WTC11 (cell line): Measurements from ENCODE around the gene BLOC1S3. TPM values are rescaled to one million over a fixed set of nuclear protein-coding genes. Genes with fewer than 3 reads are reported as not detected.
A peak's percentile ranks its signal among the peaks of the same experiment; 100 is the strongest.

Experiments used
- ATAC-seq: fragments of 200-7000 bp; cut with Tn5 transposase; 2 replicates; pipeline ENCODE4 v1.10.0; 2021; ENCODE audit warnings: mild to moderate bottlenecking, moderate library complexity
- CTCF ChIA-PET: fragments of 300-600 bp; sonication (Branson Sonifier 250); formaldehyde crosslinking; loops from one replicate; lab custom pipeline; 2021; ENCODE audit warnings: antibody characterized with exemption; lab: Charles Lee
- POLR2A ChIA-PET: fragments of 350-600 bp; sonication (Branson Sonifier 250); formaldehyde crosslinking; loops from one replicate; lab custom pipeline; 2021; ENCODE audit warnings: antibody characterized with exemption; lab: Charles Lee
- DNase-seq: peaks from one replicate; pipeline ENCODE4 v3.0.0; 2021; ENCODE audit warnings: low spot score
- H3K27ac Mint-ChIP-seq: 2 replicates; pipeline ENCODE4 v1.8.0; 2021; ENCODE audit warnings: mixed read lengths
- H3K27me3 Mint-ChIP-seq: 2 replicates; pipeline ENCODE4 v1.8.0; 2021; ENCODE audit warnings: low read depth, mild to moderate bottlenecking, moderate library complexity, mixed read lengths
- H3K36me3 Mint-ChIP-seq: 2 replicates; pipeline ENCODE4 v1.8.0; 2021; ENCODE audit warnings: mixed read lengths
- H3K4me1 Mint-ChIP-seq: 2 replicates; pipeline ENCODE4 v1.8.0; 2022; ENCODE audit warnings: mixed read lengths
- H3K4me3 Mint-ChIP-seq: 2 replicates; pipeline ENCODE4 v1.8.0; 2021; ENCODE audit warnings: mild to moderate bottlenecking, moderate library complexity, mixed read lengths
- H3K9me3 Mint-ChIP-seq: 2 replicates; pipeline ENCODE4 v1.8.0; 2021; ENCODE audit warnings: mixed read lengths
- CREB1 ChIP-seq: sonication (generic); formaldehyde crosslinking; IDR thresholded peaks from 2 replicates; pipeline ENCODE4 v1.8.0; 2023; ENCODE audit warnings: mild to moderate bottlenecking, missing genetic modification reagents
- ESRRA ChIP-seq: sonication (generic); formaldehyde crosslinking; IDR thresholded peaks from 2 replicates; pipeline ENCODE4 v1.8.1; 2022; ENCODE audit warnings: mild to moderate bottlenecking, missing genetic modification reagents, borderline replicate concordance
- GABPB1 ChIP-seq: sonication (generic); formaldehyde crosslinking; IDR thresholded peaks from 2 replicates; pipeline ENCODE4 v1.8.1; 2023; ENCODE audit warnings: mild to moderate bottlenecking, missing genetic modification reagents
- GTF2I ChIP-seq: fragments of 250-450 bp; sonication (Bioruptor Pico); conservative IDR thresholded peaks from 2 replicates; pipeline ENCODE4 v1.4.0; 2021; ENCODE audit warnings: mild to moderate bottlenecking
- HMGA2 ChIP-seq: fragments of 250-450 bp; sonication (Bioruptor Pico); IDR thresholded peaks from 2 replicates; pipeline ENCODE4 v1.4.0; 2021; ENCODE audit warnings: mild to moderate bottlenecking, moderate library complexity
- JUN ChIP-seq: sonication (generic); formaldehyde crosslinking; IDR thresholded peaks from 2 replicates; pipeline ENCODE4 v1.8.0; 2023; ENCODE audit warnings: mild to moderate bottlenecking, missing genetic modification reagents
- MYBL2 ChIP-seq: sonication (generic); formaldehyde crosslinking; IDR thresholded peaks from 2 replicates; pipeline ENCODE4 v1.8.1; 2023; ENCODE audit warnings: mild to moderate bottlenecking, moderate library complexity, missing genetic modification reagents
- NFE2L1 ChIP-seq: sonication (generic); formaldehyde crosslinking; IDR thresholded peaks from 2 replicates; pipeline ENCODE4 v1.8.1; 2023; ENCODE audit warnings: missing genetic modification reagents
- NFYB ChIP-seq: sonication (generic); formaldehyde crosslinking; conservative IDR thresholded peaks from 2 replicates; pipeline ENCODE4 v1.8.0; 2022; ENCODE audit warnings: low read depth, missing genetic modification reagents
- OVOL2 ChIP-seq: fragments of 250-450 bp; sonication (Bioruptor Pico); IDR thresholded peaks from 2 replicates; pipeline ENCODE4 v1.9.0; 2021; ENCODE audit warnings: mild to moderate bottlenecking, borderline replicate concordance
- RORB ChIP-seq: fragments of 250-450 bp; sonication (Bioruptor Pico); IDR thresholded peaks from 2 replicates; pipeline ENCODE4 v1.9.0; 2021; ENCODE audit warnings: mild to moderate bottlenecking
- SMAD4 ChIP-seq: sonication (generic); formaldehyde crosslinking; IDR thresholded peaks from 2 replicates; pipeline ENCODE4 v1.8.0; 2022; ENCODE audit warnings: mild to moderate bottlenecking, missing genetic modification reagents
- SOX15 ChIP-seq: fragments of 250-450 bp; sonication (Bioruptor Pico); IDR thresholded peaks from 2 replicates; pipeline ENCODE4 v1.9.0; 2021; ENCODE audit warnings: mild to moderate bottlenecking
- TEAD1 ChIP-seq: sonication (generic); formaldehyde crosslinking; IDR thresholded peaks from 2 replicates; pipeline ENCODE4 v1.8.0; 2022; ENCODE audit warnings: mild to moderate bottlenecking, missing genetic modification reagents
- TEAD4 ChIP-seq: sonication (generic); formaldehyde crosslinking; IDR thresholded peaks from 2 replicates; pipeline ENCODE4 v1.8.0; 2022; ENCODE audit warnings: mild to moderate bottlenecking, missing genetic modification reagents
- ZBTB21 ChIP-seq: sonication (generic); formaldehyde crosslinking; IDR thresholded peaks from 2 replicates; pipeline ENCODE4 v1.8.1; 2023; ENCODE audit warnings: mild to moderate bottlenecking, missing genetic modification reagents, borderline replicate concordance
- ZNF317 ChIP-seq: sonication (generic); formaldehyde crosslinking; IDR thresholded peaks from 2 replicates; pipeline ENCODE4 v1.8.1; 2023; ENCODE audit warnings: low read depth, mild to moderate bottlenecking, moderate library complexity, missing genetic modification reagents, borderline replicate concordance
- ZNF396 ChIP-seq: fragments of 250-450 bp; sonication (Bioruptor Pico); IDR thresholded peaks from 2 replicates; pipeline ENCODE4 v1.8.0; 2021; ENCODE audit warnings: mild to moderate bottlenecking, moderate library complexity, borderline replicate concordance
- total RNA-seq: library from RNA; stranded (reverse); gene quantifications from 3 replicates; pipeline ENCODE4 v1.2.3, GENCODE V29; 2021
- TF ChIP-seq, protein P1 (sequence below): fragments of 200-600 bp; IDR thresholded peaks from 2 replicates; pipeline ENCODE4 v1.8.0; 2022; ENCODE audit warnings: antibody characterized with exemption
- TF ChIP-seq, protein P2 (sequence below): fragments of 250-450 bp; sonication (Bioruptor Pico); IDR thresholded peaks from 2 replicates; pipeline ENCODE4 v1.8.0; 2021; ENCODE audit warnings: mild to moderate bottlenecking
- TF ChIP-seq, protein P3 (sequence below): sonication (generic); formaldehyde crosslinking; IDR thresholded peaks from 2 replicates; pipeline ENCODE4 v1.8.0; 2022; ENCODE audit warnings: mild to moderate bottlenecking, missing genetic modification reagents
- TF ChIP-seq, protein P4 (sequence below): sonication (generic); formaldehyde crosslinking; IDR thresholded peaks from 2 replicates; pipeline ENCODE4 v1.8.0; 2023; ENCODE audit warnings: missing genetic modification reagents, mild to moderate bottlenecking, borderline replicate concordance
- TF ChIP-seq, protein P5 (sequence below): sonication (generic); formaldehyde crosslinking; IDR thresholded peaks from 2 replicates; pipeline ENCODE4 v1.8.1; 2023; ENCODE audit warnings: mild to moderate bottlenecking, missing genetic modification reagents

The BLOC1S3 gene
- total RNA-seq, 1 experiment from 2014 or later = 10.0 TPM

DNA sequence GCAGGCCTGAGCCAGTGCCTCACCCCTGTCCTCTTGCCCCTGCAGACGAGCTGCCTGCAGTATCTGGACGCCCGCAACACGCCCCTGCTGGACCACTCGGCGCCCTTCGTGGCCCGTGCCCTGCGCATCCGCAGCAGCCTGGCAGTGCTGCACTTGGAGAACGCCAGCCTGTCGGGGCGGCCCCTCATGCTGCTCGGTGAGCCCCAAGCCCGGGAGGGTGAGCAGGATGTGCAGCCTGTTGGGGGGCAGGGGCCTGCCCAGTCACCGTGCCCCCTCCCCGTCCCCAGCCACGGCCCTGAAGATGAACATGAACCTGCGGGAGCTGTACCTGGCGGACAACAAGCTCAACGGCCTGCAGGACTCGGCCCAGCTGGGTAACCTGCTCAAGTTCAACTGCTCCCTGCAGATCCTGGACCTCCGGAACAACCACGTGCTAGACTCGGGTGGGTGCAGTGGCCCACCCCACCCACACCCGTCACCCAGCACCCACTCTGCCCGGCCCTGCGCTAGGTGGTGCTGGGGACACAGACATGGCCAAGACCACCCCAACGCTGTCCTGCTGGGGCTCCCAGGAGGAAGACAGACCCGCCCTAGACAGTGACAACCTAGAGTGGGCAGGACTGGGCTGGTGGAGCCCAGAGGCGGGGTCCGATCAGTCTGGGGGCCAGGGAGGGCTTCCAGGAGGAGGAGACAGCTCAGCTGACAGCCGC lies 36.4 kb upstream of the BLOC1S3 start:
- ChIA-PET POLR2A (no interaction called here), CTCF (interaction anchor here (0.7 to 2.2 kb wide), 7 partner anchors 10 to 197 kb away, joined by 3 to 7 read pairs (median 4); no protein-coding TSS in a partner anchor)
- Mint-ChIP-seq H3K9me3 (no peaks in the 10 kb centered on the region), H3K36me3 (peaks cover 10% of the 10 kb centered on the region), H3K27ac (no peak overlapping the region), H3K4me1 (peaks cover 10% of the 10 kb centered on the region), H3K4me3 (no peak overlapping the region), H3K27me3 (no peaks in the 10 kb centered on the region)
- no peak for DNase-seq
- ATAC-seq = no peak
- TF ChIP-seq GABPB1 (CRISPR knock-in tag) (no peak), ZNF396 (no peak), OVOL2 (CRISPR knock-in tag) (no peak), ESRRA (no peak), HMGA2 (CRISPR knock-in tag) (no peak), JUN (CRISPR knock-in tag) (no peak), TEAD4 (CRISPR knock-in tag) (no peak), ZBTB21 (CRISPR knock-in tag) (no peak)
- TF ChIP-seq, protein P1, sequence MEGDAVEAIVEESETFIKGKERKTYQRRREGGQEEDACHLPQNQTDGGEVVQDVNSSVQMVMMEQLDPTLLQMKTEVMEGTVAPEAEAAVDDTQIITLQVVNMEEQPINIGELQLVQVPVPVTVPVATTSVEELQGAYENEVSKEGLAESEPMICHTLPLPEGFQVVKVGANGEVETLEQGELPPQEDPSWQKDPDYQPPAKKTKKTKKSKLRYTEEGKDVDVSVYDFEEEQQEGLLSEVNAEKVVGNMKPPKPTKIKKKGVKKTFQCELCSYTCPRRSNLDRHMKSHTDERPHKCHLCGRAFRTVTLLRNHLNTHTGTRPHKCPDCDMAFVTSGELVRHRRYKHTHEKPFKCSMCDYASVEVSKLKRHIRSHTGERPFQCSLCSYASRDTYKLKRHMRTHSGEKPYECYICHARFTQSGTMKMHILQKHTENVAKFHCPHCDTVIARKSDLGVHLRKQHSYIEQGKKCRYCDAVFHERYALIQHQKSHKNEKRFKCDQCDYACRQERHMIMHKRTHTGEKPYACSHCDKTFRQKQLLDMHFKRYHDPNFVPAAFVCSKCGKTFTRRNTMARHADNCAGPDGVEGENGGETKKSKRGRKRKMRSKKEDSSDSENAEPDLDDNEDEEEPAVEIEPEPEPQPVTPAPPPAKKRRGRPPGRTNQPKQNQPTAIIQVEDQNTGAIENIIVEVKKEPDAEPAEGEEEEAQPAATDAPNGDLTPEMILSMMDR = no peak
- TF ChIP-seq, protein P2, sequence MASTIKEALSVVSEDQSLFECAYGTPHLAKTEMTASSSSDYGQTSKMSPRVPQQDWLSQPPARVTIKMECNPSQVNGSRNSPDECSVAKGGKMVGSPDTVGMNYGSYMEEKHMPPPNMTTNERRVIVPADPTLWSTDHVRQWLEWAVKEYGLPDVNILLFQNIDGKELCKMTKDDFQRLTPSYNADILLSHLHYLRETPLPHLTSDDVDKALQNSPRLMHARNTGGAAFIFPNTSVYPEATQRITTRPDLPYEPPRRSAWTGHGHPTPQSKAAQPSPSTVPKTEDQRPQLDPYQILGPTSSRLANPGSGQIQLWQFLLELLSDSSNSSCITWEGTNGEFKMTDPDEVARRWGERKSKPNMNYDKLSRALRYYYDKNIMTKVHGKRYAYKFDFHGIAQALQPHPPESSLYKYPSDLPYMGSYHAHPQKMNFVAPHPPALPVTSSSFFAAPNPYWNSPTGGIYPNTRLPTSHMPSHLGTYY (CRISPR knock-in tag) = no peak
- TF ChIP-seq, protein P3, sequence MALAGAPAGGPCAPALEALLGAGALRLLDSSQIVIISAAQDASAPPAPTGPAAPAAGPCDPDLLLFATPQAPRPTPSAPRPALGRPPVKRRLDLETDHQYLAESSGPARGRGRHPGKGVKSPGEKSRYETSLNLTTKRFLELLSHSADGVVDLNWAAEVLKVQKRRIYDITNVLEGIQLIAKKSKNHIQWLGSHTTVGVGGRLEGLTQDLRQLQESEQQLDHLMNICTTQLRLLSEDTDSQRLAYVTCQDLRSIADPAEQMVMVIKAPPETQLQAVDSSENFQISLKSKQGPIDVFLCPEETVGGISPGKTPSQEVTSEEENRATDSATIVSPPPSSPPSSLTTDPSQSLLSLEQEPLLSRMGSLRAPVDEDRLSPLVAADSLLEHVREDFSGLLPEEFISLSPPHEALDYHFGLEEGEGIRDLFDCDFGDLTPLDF (CRISPR knock-in tag) = no peak

DNA sequence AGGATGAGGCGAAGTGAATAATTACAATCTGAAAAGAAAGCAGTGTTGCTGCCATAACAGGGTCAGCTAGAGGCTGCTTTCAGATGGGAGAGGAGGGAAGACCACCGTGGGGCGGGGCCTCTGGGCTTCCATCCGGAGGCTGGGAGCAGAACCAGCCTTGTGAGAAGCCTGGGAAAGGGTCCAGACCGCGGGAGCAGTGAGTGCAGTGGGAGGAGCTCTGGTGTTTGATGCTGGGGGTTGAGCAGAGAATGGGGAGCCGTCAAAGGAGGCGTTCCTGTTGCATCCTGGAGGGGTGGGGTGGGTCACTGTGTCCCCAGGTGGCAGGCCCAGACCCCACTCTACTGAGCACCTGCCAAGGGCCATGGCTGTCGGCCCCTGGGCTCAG lies 35.9 kb upstream of the BLOC1S3 start:
- TF ChIP-seq SOX15 (CRISPR knock-in tag) (no peak), JUN (CRISPR knock-in tag) (no peak), MYBL2 (no peak), RORB (CRISPR knock-in tag) (no peak), TEAD4 (CRISPR knock-in tag) (no peak), SMAD4 (CRISPR knock-in tag) (no peak), NFE2L1 (CRISPR knock-in tag) (no peak), GTF2I (CRISPR knock-in tag) (no peak), CREB1 (CRISPR knock-in tag) (no peak), HMGA2 (CRISPR knock-in tag) (no peak), NFYB (CRISPR knock-in tag) (no peak), ZNF317 (CRISPR knock-in tag) (no peak), TEAD1 (CRISPR knock-in tag) (no peak)
- TF ChIP-seq, protein P4, sequence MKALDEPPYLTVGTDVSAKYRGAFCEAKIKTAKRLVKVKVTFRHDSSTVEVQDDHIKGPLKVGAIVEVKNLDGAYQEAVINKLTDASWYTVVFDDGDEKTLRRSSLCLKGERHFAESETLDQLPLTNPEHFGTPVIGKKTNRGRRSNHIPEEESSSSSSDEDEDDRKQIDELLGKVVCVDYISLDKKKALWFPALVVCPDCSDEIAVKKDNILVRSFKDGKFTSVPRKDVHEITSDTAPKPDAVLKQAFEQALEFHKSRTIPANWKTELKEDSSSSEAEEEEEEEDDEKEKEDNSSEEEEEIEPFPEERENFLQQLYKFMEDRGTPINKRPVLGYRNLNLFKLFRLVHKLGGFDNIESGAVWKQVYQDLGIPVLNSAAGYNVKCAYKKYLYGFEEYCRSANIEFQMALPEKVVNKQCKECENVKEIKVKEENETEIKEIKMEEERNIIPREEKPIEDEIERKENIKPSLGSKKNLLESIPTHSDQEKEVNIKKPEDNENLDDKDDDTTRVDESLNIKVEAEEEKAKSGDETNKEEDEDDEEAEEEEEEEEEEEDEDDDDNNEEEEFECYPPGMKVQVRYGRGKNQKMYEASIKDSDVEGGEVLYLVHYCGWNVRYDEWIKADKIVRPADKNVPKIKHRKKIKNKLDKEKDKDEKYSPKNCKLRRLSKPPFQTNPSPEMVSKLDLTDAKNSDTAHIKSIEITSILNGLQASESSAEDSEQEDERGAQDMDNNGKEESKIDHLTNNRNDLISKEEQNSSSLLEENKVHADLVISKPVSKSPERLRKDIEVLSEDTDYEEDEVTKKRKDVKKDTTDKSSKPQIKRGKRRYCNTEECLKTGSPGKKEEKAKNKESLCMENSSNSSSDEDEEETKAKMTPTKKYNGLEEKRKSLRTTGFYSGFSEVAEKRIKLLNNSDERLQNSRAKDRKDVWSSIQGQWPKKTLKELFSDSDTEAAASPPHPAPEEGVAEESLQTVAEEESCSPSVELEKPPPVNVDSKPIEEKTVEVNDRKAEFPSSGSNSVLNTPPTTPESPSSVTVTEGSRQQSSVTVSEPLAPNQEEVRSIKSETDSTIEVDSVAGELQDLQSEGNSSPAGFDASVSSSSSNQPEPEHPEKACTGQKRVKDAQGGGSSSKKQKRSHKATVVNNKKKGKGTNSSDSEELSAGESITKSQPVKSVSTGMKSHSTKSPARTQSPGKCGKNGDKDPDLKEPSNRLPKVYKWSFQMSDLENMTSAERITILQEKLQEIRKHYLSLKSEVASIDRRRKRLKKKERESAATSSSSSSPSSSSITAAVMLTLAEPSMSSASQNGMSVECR (CRISPR knock-in tag) = no peak
- TF ChIP-seq, protein P5, sequence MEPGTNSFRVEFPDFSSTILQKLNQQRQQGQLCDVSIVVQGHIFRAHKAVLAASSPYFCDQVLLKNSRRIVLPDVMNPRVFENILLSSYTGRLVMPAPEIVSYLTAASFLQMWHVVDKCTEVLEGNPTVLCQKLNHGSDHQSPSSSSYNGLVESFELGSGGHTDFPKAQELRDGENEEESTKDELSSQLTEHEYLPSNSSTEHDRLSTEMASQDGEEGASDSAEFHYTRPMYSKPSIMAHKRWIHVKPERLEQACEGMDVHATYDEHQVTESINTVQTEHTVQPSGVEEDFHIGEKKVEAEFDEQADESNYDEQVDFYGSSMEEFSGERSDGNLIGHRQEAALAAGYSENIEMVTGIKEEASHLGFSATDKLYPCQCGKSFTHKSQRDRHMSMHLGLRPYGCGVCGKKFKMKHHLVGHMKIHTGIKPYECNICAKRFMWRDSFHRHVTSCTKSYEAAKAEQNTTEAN (CRISPR knock-in tag) = no peak
- H3K4me1 Mint-ChIP-seq = peaks cover 5% of the 10 kb centered on the region
- H3K27ac Mint-ChIP-seq = peak overlapping the region; percentile 72; the same call in 1 of the 2 replicates
- DNase-seq = no peak
- no peaks in the 10 kb centered on the region for H3K27me3 Mint-ChIP-seq
- peaks cover 10% of the 10 kb centered on the region for H3K36me3 Mint-ChIP-seq
- no peak overlapping the region for H3K4me3 Mint-ChIP-seq
- ChIA-PET POLR2A (no interaction called here), CTCF (interaction anchor here (0.7 to 2.2 kb wide), 11 partner anchors 10 to 196 kb away, joined by 3 to 16 read pairs (median 5); partner anchors contain the start of genes BLOC1S3 and TRAPPC6A)
- H3K9me3 Mint-ChIP-seq = no peaks in the 10 kb centered on the region
- no peak for ATAC-seq
